Neural progenitor cell (in vitro differentiated cells): Measurements from ENCODE around the gene CPNE4. TPM values are rescaled to one million over a fixed set of nuclear protein-coding genes. Genes with fewer than 3 reads are reported as not detected.
A peak's percentile ranks its signal among the peaks of the same experiment; 100 is the strongest.

ENCODE experiments used
- DNase-seq: peaks from one replicate; pipeline ENCODE4 v3.0.0-alpha.2; 2016; ENCODE audit warnings: low spot score
- H2AFZ ChIP-seq: fragments of 200-600 bp; sonication (generic); replicated peaks from 2 replicates; pipeline ENCODE4 v1.6.1; 2016; ENCODE audit warnings: antibody characterized with exemption
- H3F3A ChIP-seq: fragments of 200-600 bp; sonication (generic); 2 replicates; pipeline ENCODE4 v1.6.1; 2016; ENCODE audit warnings: antibody characterized with exemption, low read depth
- H3K27ac ChIP-seq: fragments of 200-600 bp; sonication (generic); 2 replicates; pipeline ENCODE4 v1.5.1; 2016; ENCODE audit warnings: mild to moderate bottlenecking
- H3K27me3 ChIP-seq: fragments of 200-600 bp; sonication (generic); 2 replicates; pipeline ENCODE4 v1.6.1; 2016; ENCODE audit warnings: mild to moderate bottlenecking, moderate library complexity
- H3K36me3 ChIP-seq: fragments of 200-600 bp; sonication (generic); 2 replicates; pipeline ENCODE4 v1.5.1; 2016
- H3K4me1 ChIP-seq: fragments of 200-600 bp; sonication (generic); 2 replicates; pipeline ENCODE4 v1.6.1; 2016; ENCODE audit warnings: mixed run types
- H3K4me2 ChIP-seq: fragments of 200-600 bp; sonication (generic); 2 replicates; pipeline ENCODE4 v1.6.1; 2016
- H3K4me3 ChIP-seq: fragments of 200-600 bp; sonication (generic); 2 replicates; pipeline ENCODE4 v1.5.1; 2016
- H3K79me2 ChIP-seq: fragments of 200-600 bp; sonication (generic); 2 replicates; pipeline ENCODE4 v1.6.1; 2016; ENCODE audit warnings: low read depth
- H3K9ac ChIP-seq: fragments of 200-600 bp; sonication (generic); 2 replicates; pipeline ENCODE4 v1.6.1; 2016
- H3K9me3 ChIP-seq: fragments of 200-600 bp; sonication (generic); 2 replicates; pipeline ENCODE4 v1.5.1; 2016; ENCODE audit warnings: low read depth
- H4K20me1 ChIP-seq: fragments of 200-600 bp; sonication (generic); 2 replicates; pipeline ENCODE4 v1.6.1; 2016; ENCODE audit warnings: low read depth
- H3K27ac Mint-ChIP-seq: 3 replicates; pipeline ENCODE4 v1.8.0; 2021; ENCODE audit warnings: mixed read lengths
- H3K27me3 Mint-ChIP-seq: 2 replicates; pipeline ENCODE4 v1.8.0; 2022; ENCODE audit warnings: low read depth, mild to moderate bottlenecking, inconsistent platforms, moderate library complexity, mixed read lengths; ENCODE audit not compliant: insufficient read depth
- H3K36me3 Mint-ChIP-seq: 3 replicates; pipeline ENCODE4 v1.8.0; 2021; ENCODE audit warnings: mixed read lengths
- H3K4me1 Mint-ChIP-seq: 3 replicates; pipeline ENCODE4 v1.8.0; 2021; ENCODE audit warnings: mixed read lengths
- H3K4me3 Mint-ChIP-seq: 3 replicates; pipeline ENCODE4 v1.8.0; 2021; ENCODE audit warnings: mild to moderate bottlenecking, moderate library complexity, mixed read lengths
- H3K9me3 Mint-ChIP-seq: 3 replicates; pipeline ENCODE4 v1.8.0; 2020; ENCODE audit warnings: mixed read lengths
- CTCF ChIP-seq: fragments of 200-600 bp; sonication (generic); IDR thresholded peaks from 2 replicates; pipeline ENCODE4 v1.5.1; 2017; ENCODE audit warnings: antibody characterized with exemption, mild to moderate bottlenecking
- EZH2 ChIP-seq: fragments of 200-600 bp; sonication (generic); IDR thresholded peaks from 2 replicates; pipeline ENCODE4 v1.6.1; 2017; ENCODE audit warnings: antibody characterized with exemption, mild to moderate bottlenecking, moderate library complexity
- EZH2phosphoT487 ChIP-seq: fragments of 200-600 bp; sonication (generic); IDR thresholded peaks from 2 replicates; pipeline ENCODE4 v1.6.1; 2017; ENCODE audit warnings: antibody characterized with exemption
- total RNA-seq: library from RNA; depleted of rRNA; stranded (reverse); fragments of >200 nt; gene quantifications from 2 replicates; pipeline ENCODE4 v1.2.3, GENCODE V29; 2015; ENCODE audit warnings: low replicate concordance

CPNE4 gene
- total RNA-seq, 1 donor from 2014 or later, result not detected

GRCh38 chr3:131747466-131747865, 287.3 kb downstream of the CPNE4 start:
- H3K9ac ChIP-seq, result no peak overlapping the region
- H3K36me3 ChIP-seq, result no peaks in the 10 kb centered on the region
- no peak for DNase-seq
- H3K4me2 ChIP-seq, result no peak overlapping the region
- Mint-ChIP-seq H3K27me3 (no peaks in the 10 kb centered on the region), H3K9me3 (peaks cover 5% of the 10 kb centered on the region), H3K4me1 (no peaks in the 10 kb centered on the region), H3K27ac (no peak overlapping the region), H3K4me3 (no peak overlapping the region), H3K36me3 (no peaks in the 10 kb centered on the region)
- no peaks in the 10 kb centered on the region for H3K79me2 ChIP-seq
- no peak overlapping the region for H3K4me3 ChIP-seq
- H4K20me1 ChIP-seq, result no peaks in the 10 kb centered on the region
- no peaks in the 10 kb centered on the region for H3F3A ChIP-seq
- no peak overlapping the region for H3K27ac ChIP-seq
- TF ChIP-seq EZH2phosphoT487, result no peak
- no peaks in the 10 kb centered on the region for H3K9me3 ChIP-seq
- H3K27me3 ChIP-seq, result no peaks in the 10 kb centered on the region
- H3K4me1 ChIP-seq, result no peaks in the 10 kb centered on the region
- no peak overlapping the region for H2AFZ ChIP-seq

GRCh38 chr3:131744765-131745164, 290.0 kb downstream of the CPNE4 start:
- H3K27ac Mint-ChIP-seq, result no peak overlapping the region
- Histone ChIP-seq H4K20me1 (no peaks in the 10 kb centered on the region), H3K4me2 (no peak overlapping the region), H2AFZ (no peak overlapping the region), H3K27ac (no peak overlapping the region), H3K79me2 (no peaks in the 10 kb centered on the region), H3K4me3 (no peak overlapping the region), H3K27me3 (no peaks in the 10 kb centered on the region), H3F3A (no peaks in the 10 kb centered on the region), H3K36me3 (no peaks in the 10 kb centered on the region), H3K4me1 (no peaks in the 10 kb centered on the region), H3K9ac (no peak overlapping the region), H3K9me3 (no peaks in the 10 kb centered on the region)
- no peaks in the 10 kb centered on the region for H3K27me3 Mint-ChIP-seq
- peaks cover 4% of the 10 kb centered on the region for H3K9me3 Mint-ChIP-seq
- H3K4me1 Mint-ChIP-seq, result no peaks in the 10 kb centered on the region
- DNase-seq, result no peak
- TF ChIP-seq EZH2 (no peak), CTCF (no peak), EZH2phosphoT487 (no peak)
- no peaks in the 10 kb centered on the region for H3K36me3 Mint-ChIP-seq
- H3K4me3 Mint-ChIP-seq, result no peak overlapping the region

GRCh38 chr3:131743126-131743525, 291.7 kb downstream of the CPNE4 start:
- Histone ChIP-seq H3F3A (no peaks in the 10 kb centered on the region), H3K27me3 (no peaks in the 10 kb centered on the region), H3K79me2 (no peaks in the 10 kb centered on the region), H3K9ac (no peak overlapping the region), H3K36me3 (no peaks in the 10 kb centered on the region), H2AFZ (no peak overlapping the region), H3K4me3 (no peak overlapping the region), H3K4me1 (no peaks in the 10 kb centered on the region), H3K27ac (no peak overlapping the region), H3K4me2 (no peak overlapping the region), H4K20me1 (no peaks in the 10 kb centered on the region), H3K9me3 (no peaks in the 10 kb centered on the region)
- no peaks in the 10 kb centered on the region for H3K27me3 Mint-ChIP-seq
- H3K36me3 Mint-ChIP-seq, result no peaks in the 10 kb centered on the region
- peaks cover 11% of the 10 kb centered on the region for H3K4me1 Mint-ChIP-seq
- no peak for DNase-seq
- H3K4me3 Mint-ChIP-seq, result no peak overlapping the region
- peaks cover 4% of the 10 kb centered on the region for H3K9me3 Mint-ChIP-seq
- TF ChIP-seq EZH2 (no peak), CTCF (no peak), EZH2phosphoT487 (no peak)
- H3K27ac Mint-ChIP-seq, result no peak overlapping the region

- Histone ChIP-seq H2AFZ (peak overlapping the region; percentile 26), H3K79me2 (no peaks in the 10 kb centered on the region), H3K36me3 (no peaks in the 10 kb centered on the region), H3K27ac (no peak overlapping the region), H3K27me3 (no peaks in the 10 kb centered on the region), H3K4me3 (no peak overlapping the region), H3F3A (no peaks in the 10 kb centered on the region), H3K9me3 (no peaks in the 10 kb centered on the region), H3K9ac (no peak overlapping the region), H3K4me2 (no peak overlapping the region), H4K20me1 (no peaks in the 10 kb centered on the region), H3K4me1 (no peaks in the 10 kb centered on the region)
- H3K36me3 Mint-ChIP-seq, result no peaks in the 10 kb centered on the region
- no peak for TF ChIP-seq EZH2phosphoT487
- no peak for TF ChIP-seq EZH2
- TF ChIP-seq CTCF, result no peak
- H3K4me3 Mint-ChIP-seq, result no peak overlapping the region
- no peak for DNase-seq
- peak overlapping the region; percentile 10 for H3K27ac Mint-ChIP-seq
- H3K27me3 Mint-ChIP-seq, result no peaks in the 10 kb centered on the region
- H3K9me3 Mint-ChIP-seq, result no peaks in the 10 kb centered on the region
- H3K4me1 Mint-ChIP-seq, result peaks cover 14% of the 10 kb centered on the region
Measured at GRCh38 chr3:131739211-131739610, 295.6 kb downstream of the CPNE4 start.
